Stimulated activated CD8-positive, alpha-beta memory T cell treated with anti-CD3 and anti-CD28 coated beads, Interleukin-7, amount 100 ng/mL, for 24 hours (primary cell): ENCODE results near the gene MPPED2.

ENCODE experiments used
- DNase-seq: peaks from one replicate; pipeline ENCODE4 v3.0.0-alpha.2; 2020; ENCODE audit warnings: low read depth

Gene MPPED2

GRCh38 chr11:30420233-30420787 is 165.8 kb downstream of the MPPED2 start:
- no peak for DNase-seq

GRCh38 chr11:30414806-30415205 is 171.3 kb downstream of the MPPED2 start:
- DNase-seq = no peak

- no peak for DNase-seq
Measured at GRCh38 chr11:30414244-30414643, 171.9 kb downstream of the MPPED2 start.

GRCh38 chr11:30412509-30412908 is 173.6 kb downstream of the MPPED2 start:
- DNase-seq = no peak

- DNase-seq = no peak
Measured at GRCh38 chr11:30411383-30411782, 174.8 kb downstream of the MPPED2 start.

- DNase-seq = no peak
Measured at GRCh38 chr11:30406978-30407762, 179.0 kb downstream of the MPPED2 start.

GRCh38 chr11:30405385-30405784 is 180.8 kb downstream of the MPPED2 start:
- DNase-seq = no peak

- DNase-seq = no peak
Measured at GRCh38 chr11:30404136-30404535, 182.0 kb downstream of the MPPED2 start.

- DNase-seq = no peak
Measured at GRCh38 chr11:30395751-30396150, 190.4 kb downstream of the MPPED2 start.

GRCh38 chr11:30393012-30393411 is 193.1 kb downstream of the MPPED2 start:
- no peak for DNase-seq

GRCh38 chr11:30392221-30392784 is 193.8 kb downstream of the MPPED2 start:
- DNase-seq = no peak

GRCh38 chr11:30388957-30389356 is 197.2 kb downstream of the MPPED2 start:
- DNase-seq = no peak

GRCh38 chr11:30387891-30388861 is 198.0 kb downstream of the MPPED2 start:
- DNase-seq = no peak

- no peak for DNase-seq
Measured at GRCh38 chr11:30381879-30382278, 204.3 kb downstream of the MPPED2 start.

- no peak for DNase-seq
Measured at GRCh38 chr11:30380846-30381245, 205.3 kb downstream of the MPPED2 start.

GRCh38 chr11:30377347-30377746 is 208.8 kb downstream of the MPPED2 start:
- no peak for DNase-seq

- no peak for DNase-seq
Measured at GRCh38 chr11:30370164-30370563, 216.0 kb downstream of the MPPED2 start.

- DNase-seq = no peak
Measured at GRCh38 chr11:30368394-30368793, 217.8 kb downstream of the MPPED2 start.

GRCh38 chr11:30365793-30366517 is 220.2 kb downstream of the MPPED2 start:
- DNase-seq = no peak

GRCh38 chr11:30364837-30365482 is 221.2 kb downstream of the MPPED2 start:
- no peak for DNase-seq
